ENCODE data around the gene MCFD2.

DNA sequence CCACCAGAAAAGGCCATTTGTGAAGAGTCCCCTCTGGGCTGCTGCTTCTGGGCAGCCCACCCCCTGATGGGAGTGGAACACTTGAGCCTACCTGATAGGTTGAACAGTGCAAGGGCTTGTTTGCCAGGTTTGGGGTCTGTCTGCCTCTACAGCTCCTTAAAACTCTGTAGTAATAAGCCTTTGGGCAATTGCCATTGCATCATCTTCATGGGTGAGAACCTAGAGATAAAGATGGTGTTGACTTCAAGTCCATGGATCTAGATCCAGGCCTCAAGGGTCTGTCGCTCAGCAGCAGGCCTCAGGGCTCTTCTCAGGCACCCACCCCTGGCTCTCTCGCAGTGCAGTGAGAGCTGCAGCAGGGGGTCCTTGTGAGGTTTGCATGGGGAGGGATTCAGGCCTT is 47.1 kb upstream of the MCFD2 start:
- TF ChIP-seq, protein P1, sequence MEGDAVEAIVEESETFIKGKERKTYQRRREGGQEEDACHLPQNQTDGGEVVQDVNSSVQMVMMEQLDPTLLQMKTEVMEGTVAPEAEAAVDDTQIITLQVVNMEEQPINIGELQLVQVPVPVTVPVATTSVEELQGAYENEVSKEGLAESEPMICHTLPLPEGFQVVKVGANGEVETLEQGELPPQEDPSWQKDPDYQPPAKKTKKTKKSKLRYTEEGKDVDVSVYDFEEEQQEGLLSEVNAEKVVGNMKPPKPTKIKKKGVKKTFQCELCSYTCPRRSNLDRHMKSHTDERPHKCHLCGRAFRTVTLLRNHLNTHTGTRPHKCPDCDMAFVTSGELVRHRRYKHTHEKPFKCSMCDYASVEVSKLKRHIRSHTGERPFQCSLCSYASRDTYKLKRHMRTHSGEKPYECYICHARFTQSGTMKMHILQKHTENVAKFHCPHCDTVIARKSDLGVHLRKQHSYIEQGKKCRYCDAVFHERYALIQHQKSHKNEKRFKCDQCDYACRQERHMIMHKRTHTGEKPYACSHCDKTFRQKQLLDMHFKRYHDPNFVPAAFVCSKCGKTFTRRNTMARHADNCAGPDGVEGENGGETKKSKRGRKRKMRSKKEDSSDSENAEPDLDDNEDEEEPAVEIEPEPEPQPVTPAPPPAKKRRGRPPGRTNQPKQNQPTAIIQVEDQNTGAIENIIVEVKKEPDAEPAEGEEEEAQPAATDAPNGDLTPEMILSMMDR (conservative IDR thresholded peaks at IDR 0.05; ENCODE audit: low read length): no peak
- TF ChIP-seq EZH2phosphoT487 (IDR thresholded peaks at IDR 0.05; ENCODE audit: borderline replicate concordance, low read depth, low read length): no peak
